DMS79 (cell line): ENCODE results near the gene VAV1.
"Not testable (repeated sequence)": the region's sequence is repeated elsewhere in the genome, so short reads cannot be mapped to it uniquely, and the experiment has no call there.

Source experiments
- DNase-seq: peaks from one replicate; lab custom pipeline; 2025; lab: John Stamatoyannopoulos, UW

VAV1 gene

GRCh38 chr19:6737873-6738786, 34.4 kb upstream of the VAV1 start:
- DNase-seq: no peak

GRCh38 chr19:6738787-6739389, 33.6 kb upstream of the VAV1 start:
- no peak for DNase-seq

GRCh38 chr19:6739390-6739882, 33.1 kb upstream of the VAV1 start, which contains the start of gene TRIP10:
Gene TRIP10 (plus strand): TSS chr19:6739680. CDS start chr19:6739762, 82 bp downstream.
- DNase-seq: peak; percentile 28

- DNase-seq: no peak
Observed at GRCh38 chr19:6739883-6740588, 32.5 kb upstream of the VAV1 start.

GRCh38 chr19:6740589-6741343, 31.7 kb upstream of the VAV1 start:
- DNase-seq: no peak

- no peak for DNase-seq
Observed at GRCh38 chr19:6743066-6743465, 29.4 kb upstream of the VAV1 start.

GRCh38 chr19:6743714-6744380, 28.7 kb upstream of the VAV1 start:
- DNase-seq: no peak

GRCh38 chr19:6744381-6745301, 27.9 kb upstream of the VAV1 start:
- DNase-seq: peak; percentile 10

- DNase-seq: no peak
Observed at GRCh38 chr19:6745965-6746364, 26.5 kb upstream of the VAV1 start.

- DNase-seq: not testable (repeated sequence)
Observed at GRCh38 chr19:6748543-6748942, 24.0 kb upstream of the VAV1 start.

- no peak for DNase-seq
Observed at GRCh38 chr19:6750062-6750461, 22.4 kb upstream of the VAV1 start.

- no peak for DNase-seq
Observed at GRCh38 chr19:6751189-6751588, 21.3 kb upstream of the VAV1 start.

- DNase-seq: no peak
Observed at GRCh38 chr19:6752256-6753177, 20.0 kb upstream of the VAV1 start.

- DNase-seq: no peak
Observed at GRCh38 chr19:6753178-6754031, 19.1 kb upstream of the VAV1 start.

GRCh38 chr19:6754136-6754535, 18.4 kb upstream of the VAV1 start:
- DNase-seq: no peak

- DNase-seq: no peak
Observed at GRCh38 chr19:6754653-6755463, 17.6 kb upstream of the VAV1 start.

- DNase-seq: no peak
Observed at GRCh38 chr19:6760606-6761005, 11.9 kb upstream of the VAV1 start.
